ENCODE measurements around the gene KRTAP4-16. TPM values are rescaled to one million over a fixed set of nuclear protein-coding genes. Genes with fewer than 3 reads are reported as not detected.
"Not testable (repeated sequence)": the region's sequence is repeated elsewhere in the genome, so short reads cannot be mapped to it uniquely, and the experiment has no call there.

The KRTAP4-16 gene
- total RNA-seq, 1 experiment from 2014 or later: not detected

GRCh38 chr17:41065829-41066624 is 36.0 kb downstream of the KRTAP4-16 start, which contains the start of gene KRTAP2-4:
Gene KRTAP2-4, minus strand, starts transcription at chr17:41065879. Its CDS starts 34 bp downstream, at chr17:41065845.
- no peaks in the 10 kb centered on the region for H3K79me2 ChIP-seq (ENCODE audit: insufficient read depth, low read length)
- no peaks in the 10 kb centered on the region for H3K79me1 ChIP-seq (ENCODE audit: insufficient read depth, low read depth, low read length, poor library complexity, severe bottlenecking)
- no peak within 1 kb of the TSS for H3K14ac ChIP-seq (ENCODE audit: insufficient read depth, low read length)
- H3K9me3 Mint-ChIP-seq: no peaks in the 10 kb centered on the region
- DNase-seq: no peak
- H3K9ac ChIP-seq (ENCODE audit: extremely low read depth, insufficient read length, low read length): no peak within 1 kb of the TSS
- H4K5ac ChIP-seq (ENCODE audit: insufficient read length, low read depth, low read length): no peak within 1 kb of the TSS
- H3K27ac Mint-ChIP-seq: no peak within 1 kb of the TSS
- no peaks in the 10 kb centered on the region for H3K4me1 ChIP-seq (ENCODE audit: insufficient read depth, low read length)
- no peak within 1 kb of the TSS for H2BK20ac ChIP-seq (ENCODE audit: low read depth, low read length, poor library complexity, severe bottlenecking)
- 0 out of 4 replicates have a peak, but pooled peaks cover 0 to 5% of the 10 kb centered on the region in 2 experiments for H3K4me1 Mint-ChIP-seq
- no peak within 1 kb of the TSS for H4K91ac ChIP-seq (ENCODE audit: insufficient read length, low read depth, low read length)
- no peak within 1 kb of the TSS for H3K23ac ChIP-seq (ENCODE audit: insufficient read length, low read depth, low read length)
- no peak within 1 kb of the TSS for H2AK5ac ChIP-seq (ENCODE audit: insufficient read length, low read length)
- no peak within 1 kb of the TSS for H2AFZ ChIP-seq (ENCODE audit: low read length)
- no peak within 1 kb of the TSS for H3K27ac ChIP-seq (ENCODE audit: insufficient read length, low read depth, low read length)
- no peaks in the 10 kb centered on the region for H3K9me3 ChIP-seq (ENCODE audit: control insufficient read depth, low read depth, low read length)
- H3K36me3 Mint-ChIP-seq (ENCODE audit: insufficient read depth in 1 of 3, low read depth in 3 of 3): no peaks in the 10 kb centered on the region
- no peak within 1 kb of the TSS for H2BK120ac ChIP-seq (ENCODE audit: low read depth, low read length, poor library complexity, severe bottlenecking)
- no peak within 1 kb of the TSS for H2BK5ac ChIP-seq (ENCODE audit: insufficient read length, low read length)
- no CpG with 5 or more reads among the region's 6 CpGs for WGBS (ENCODE audit: extremely low coverage, insufficient read length, low lambda C conversion rate)
- H2BK12ac ChIP-seq (ENCODE audit: insufficient read length, low read depth, low read length): no peak within 1 kb of the TSS
- TF ChIP-seq, protein P1, sequence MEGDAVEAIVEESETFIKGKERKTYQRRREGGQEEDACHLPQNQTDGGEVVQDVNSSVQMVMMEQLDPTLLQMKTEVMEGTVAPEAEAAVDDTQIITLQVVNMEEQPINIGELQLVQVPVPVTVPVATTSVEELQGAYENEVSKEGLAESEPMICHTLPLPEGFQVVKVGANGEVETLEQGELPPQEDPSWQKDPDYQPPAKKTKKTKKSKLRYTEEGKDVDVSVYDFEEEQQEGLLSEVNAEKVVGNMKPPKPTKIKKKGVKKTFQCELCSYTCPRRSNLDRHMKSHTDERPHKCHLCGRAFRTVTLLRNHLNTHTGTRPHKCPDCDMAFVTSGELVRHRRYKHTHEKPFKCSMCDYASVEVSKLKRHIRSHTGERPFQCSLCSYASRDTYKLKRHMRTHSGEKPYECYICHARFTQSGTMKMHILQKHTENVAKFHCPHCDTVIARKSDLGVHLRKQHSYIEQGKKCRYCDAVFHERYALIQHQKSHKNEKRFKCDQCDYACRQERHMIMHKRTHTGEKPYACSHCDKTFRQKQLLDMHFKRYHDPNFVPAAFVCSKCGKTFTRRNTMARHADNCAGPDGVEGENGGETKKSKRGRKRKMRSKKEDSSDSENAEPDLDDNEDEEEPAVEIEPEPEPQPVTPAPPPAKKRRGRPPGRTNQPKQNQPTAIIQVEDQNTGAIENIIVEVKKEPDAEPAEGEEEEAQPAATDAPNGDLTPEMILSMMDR (conservative IDR thresholded peaks at IDR 0.05): no peak
- H3K27me3 ChIP-seq (ENCODE audit: insufficient read depth, low read length): no peaks in the 10 kb centered on the region
- H3K4ac ChIP-seq (ENCODE audit: low read depth, low read length): no peak within 1 kb of the TSS
- no peaks in the 10 kb centered on the region for H3K27me3 Mint-ChIP-seq (ENCODE audit: low read depth)
- H3K56ac ChIP-seq (ENCODE audit: insufficient read length, low read depth, low read length): no peak within 1 kb of the TSS
- no peak within 1 kb of the TSS for H4K8ac ChIP-seq (replicated peaks; ENCODE audit: insufficient read length, low read depth, low read length)
- no peak within 1 kb of the TSS for H3T11ph ChIP-seq (ENCODE audit: low read length)
- no peaks in the 10 kb centered on the region for H4K20me1 ChIP-seq (ENCODE audit: control insufficient read depth, insufficient read depth, insufficient read length)
- no peak within 1 kb of the TSS for H2BK15ac ChIP-seq (ENCODE audit: low read depth, low read length)
- H3K4me2 ChIP-seq (ENCODE audit: insufficient read depth, insufficient read length, low read length): no peak within 1 kb of the TSS
- no peaks in the 10 kb centered on the region for H3K23me2 ChIP-seq (ENCODE audit: insufficient read length, low read depth, low read length, poor library complexity, severe bottlenecking)
- H3K4me3 Mint-ChIP-seq: no peak within 1 kb of the TSS
- H3K18ac ChIP-seq (ENCODE audit: insufficient read length, low read depth, low read length): no peak within 1 kb of the TSS

DNA sequence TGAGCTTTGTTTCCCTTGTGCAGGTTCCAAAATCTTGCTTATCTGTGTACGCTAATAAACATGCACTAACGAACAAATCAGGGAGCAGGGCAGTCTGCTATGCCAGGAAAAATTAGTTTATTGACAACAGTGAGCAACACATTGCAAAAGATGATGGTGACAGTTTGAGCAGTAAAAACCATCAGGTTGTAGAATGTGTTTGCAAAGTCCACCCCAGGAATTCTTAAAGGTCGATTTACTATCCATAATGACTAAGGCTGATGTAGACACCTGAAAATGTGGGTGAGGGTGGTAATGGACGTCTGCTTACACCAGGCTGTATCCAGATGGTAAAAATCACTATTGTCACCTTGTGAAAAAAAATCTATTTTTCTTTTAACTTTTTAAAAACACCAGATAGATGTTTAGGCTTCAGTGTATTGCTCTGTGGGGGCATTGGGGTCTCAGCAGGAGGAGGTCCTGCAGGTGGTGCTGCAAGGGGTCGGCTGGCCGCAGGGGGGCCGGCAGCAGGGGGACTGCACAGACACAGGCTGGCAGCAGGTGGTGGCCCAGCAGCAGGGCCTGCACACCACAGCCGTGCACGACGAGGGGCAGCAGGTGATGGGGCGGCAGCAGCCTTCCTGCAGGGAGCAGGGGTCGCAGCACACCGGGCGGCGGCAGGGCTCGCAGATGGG is 36.9 kb downstream of the KRTAP4-16 start:
- H4K8ac ChIP-seq (replicated peaks; ENCODE audit: insufficient read length, low read depth, low read length); H3K27ac ChIP-seq (ENCODE audit: insufficient read length, low read depth, low read length); H3K4me2 ChIP-seq (ENCODE audit: insufficient read depth, insufficient read length, low read length); H3K9ac ChIP-seq (ENCODE audit: extremely low read depth, insufficient read length, low read length); H2BK12ac ChIP-seq (ENCODE audit: insufficient read length, low read depth, low read length); H3K36me3 Mint-ChIP-seq (ENCODE audit: insufficient read depth in 1 of 3, low read depth in 3 of 3); H4K91ac ChIP-seq (ENCODE audit: insufficient read length, low read depth, low read length); H3K56ac ChIP-seq (ENCODE audit: insufficient read length, low read depth, low read length); H3K27me3 ChIP-seq (ENCODE audit: insufficient read depth, low read length); H3K4me1 ChIP-seq (ENCODE audit: insufficient read depth, low read length); H3K14ac ChIP-seq (ENCODE audit: insufficient read depth, low read length); H3K4me3 Mint-ChIP-seq; H2BK20ac ChIP-seq (ENCODE audit: low read depth, low read length, poor library complexity, severe bottlenecking); H3K23ac ChIP-seq (ENCODE audit: insufficient read length, low read depth, low read length); H3K79me1 ChIP-seq (ENCODE audit: insufficient read depth, low read depth, low read length, poor library complexity, severe bottlenecking); H2BK120ac ChIP-seq (ENCODE audit: low read depth, low read length, poor library complexity, severe bottlenecking); H2BK15ac ChIP-seq (ENCODE audit: low read depth, low read length); H3K18ac ChIP-seq (ENCODE audit: insufficient read length, low read depth, low read length); DNase-seq; H3K27ac Mint-ChIP-seq; H3K9me3 ChIP-seq (ENCODE audit: control insufficient read depth, low read depth, low read length); H2AK5ac ChIP-seq (ENCODE audit: insufficient read length, low read length); H3K23me2 ChIP-seq (ENCODE audit: insufficient read length, low read depth, low read length, poor library complexity, severe bottlenecking); H4K20me1 ChIP-seq (ENCODE audit: control insufficient read depth, insufficient read depth, insufficient read length); H2AFZ ChIP-seq (ENCODE audit: low read length); H3K4ac ChIP-seq (ENCODE audit: low read depth, low read length); H3T11ph ChIP-seq (ENCODE audit: low read length); H2BK5ac ChIP-seq (ENCODE audit: insufficient read length, low read length); H4K5ac ChIP-seq (ENCODE audit: insufficient read length, low read depth, low read length); H3K79me2 ChIP-seq (ENCODE audit: insufficient read depth, low read length); H3K27me3 Mint-ChIP-seq (ENCODE audit: low read depth); H3K4me1 Mint-ChIP-seq; H3K9me3 Mint-ChIP-seq: not testable (repeated sequence)
- no CpG with 5 or more reads among the region's 16 CpGs for WGBS (ENCODE audit: extremely low coverage, insufficient read length, low lambda C conversion rate)
